HepG2 (cell line): ENCODE data around the gene KRABD2.
A peak's percentile ranks its signal among the peaks of the same experiment; 100 is the strongest.

Experiments
- CREM ChIP-seq, 2 experiments: sonication (generic) in 1 of 2; formaldehyde crosslinking in 1 of 2; IDR thresholded peaks; 2 replicates each; pipeline versions ENCODE4 v1.4.0 to v1.6.1; 2016 to 2020; ENCODE audit warnings: antibody characterized with exemption in 1 of 2, mild to moderate bottlenecking in 1 of 2, missing genetic modification reagents in 1 of 2
- HDAC2 ChIP-seq: sonication (generic); formaldehyde crosslinking; IDR thresholded peaks from 2 replicates; pipeline ENCODE4 v1.4.0; 2020; ENCODE audit warnings: missing genetic modification reagents
- NFYB ChIP-seq: sonication (generic); formaldehyde crosslinking; IDR thresholded peaks from 2 replicates; pipeline ENCODE4 v1.4.0; 2020; ENCODE audit warnings: missing genetic modification reagents
- PAXIP1 ChIP-seq: sonication (generic); formaldehyde crosslinking; conservative IDR thresholded peaks from 2 replicates; pipeline ENCODE4 v1.4.0; 2020; ENCODE audit warnings: mild to moderate bottlenecking, missing genetic modification reagents, moderate library complexity
- PBX3 ChIP-seq: sonication (generic); formaldehyde crosslinking; IDR thresholded peaks from 2 replicates; pipeline ENCODE4 v1.8.1; 2023; ENCODE audit warnings: missing genetic modification reagents, inconsistent platforms, borderline replicate concordance
- RFX3 ChIP-seq: IDR thresholded peaks from 2 replicates; pipeline ENCODE4 v1.6.1; 2016; ENCODE audit warnings: missing biosample characterization, missing genetic modification reagents
- STAG1 ChIP-seq: sonication (generic); formaldehyde crosslinking; IDR thresholded peaks from 2 replicates; pipeline ENCODE4 v1.4.0; 2020; ENCODE audit warnings: missing genetic modification reagents
- USF2 ChIP-seq, 2 experiments: sonication (generic) in 1 of 2; formaldehyde crosslinking in 1 of 2; IDR thresholded peaks; 2 replicates each; pipeline versions ENCODE4 v1.5.1 to v1.6.1; 2011 to 2020; ENCODE audit warnings: borderline replicate concordance in 1 of 2, low read depth in 1 of 2, low read length in 1 of 2, mild to moderate bottlenecking in 1 of 2, missing genetic modification reagents in 1 of 2, moderate library complexity in 1 of 2
- ZNF232 ChIP-seq: sonication (generic); formaldehyde crosslinking; IDR thresholded peaks from 2 replicates; pipeline ENCODE4 v1.4.0; 2020; ENCODE audit warnings: missing genetic modification reagents, borderline replicate concordance
- ZNF441 ChIP-seq: sonication (generic); formaldehyde crosslinking; IDR thresholded peaks from 2 replicates; pipeline ENCODE4 v1.7.0; 2021; ENCODE audit warnings: missing genetic modification reagents, borderline replicate concordance
- ZNF609 ChIP-seq: sonication (generic); formaldehyde crosslinking; IDR thresholded peaks from 2 replicates; pipeline ENCODE4 v1.4.0; 2020; ENCODE audit warnings: mild to moderate bottlenecking, missing genetic modification reagents, borderline replicate concordance
- ZNF772 ChIP-seq: sonication (generic); formaldehyde crosslinking; IDR thresholded peaks from 2 replicates; pipeline ENCODE4 v1.5.0; 2020; ENCODE audit warnings: mild to moderate bottlenecking, missing genetic modification reagents
- ZNF784 ChIP-seq: sonication (generic); formaldehyde crosslinking; IDR thresholded peaks from 2 replicates; pipeline ENCODE4 v1.5.1; 2020; ENCODE audit warnings: missing genetic modification reagents, mild to moderate bottlenecking, borderline replicate concordance
- ZSCAN29 ChIP-seq: sonication (generic); formaldehyde crosslinking; conservative IDR thresholded peaks from 2 replicates; pipeline ENCODE4 v1.4.0; 2020; ENCODE audit warnings: mild to moderate bottlenecking, missing genetic modification reagents

KRABD2 gene

GRCh38 chr17:8420041-8420934 lies 43.8 kb upstream of the KRABD2 start (continued):
- TF ChIP-seq NFYB (CRISPR knock-in tag) (no peak), STAG1 (CRISPR knock-in tag) (peak; percentile 30), PAXIP1 (CRISPR knock-in tag) (peak; percentile 98), PBX3 (CRISPR knock-in tag) (no peak), ZSCAN29 (CRISPR knock-in tag) (no peak), ZNF609 (CRISPR knock-in tag) (peak; percentile 91), HDAC2 (CRISPR knock-in tag) (peak; percentile 98), RFX3 (CRISPR knock-in tag) (no peak), CREM (IDR thresholded peaks at IDR 0.05) (peak; percentile 92), CREM (CRISPR knock-in tag; IDR thresholded peaks at IDR 0.05) (no peak), ZNF441 (CRISPR knock-in tag) (no peak), ZNF784 (CRISPR knock-in tag) (peak; percentile 51; the same call in 1 of the 2 replicates), ZNF232 (peak; percentile 91; the same call in 1 of the 2 replicates), USF2 (IDR thresholded peaks at IDR 0.05; ENCODE audit: low read depth, low read length) (no peak), USF2 (CRISPR knock-in tag; IDR thresholded peaks at IDR 0.05; ENCODE audit: borderline replicate concordance) (no peak), ZNF772 (CRISPR knock-in tag) (peak; percentile 82; the same call in 1 of the 2 replicates)
